NCI-H2081 treated with DMSO at 0.1 percent for 48 hours (cell line): ENCODE results near the gene PGGHG.
"Not testable (repeated sequence)": the region's sequence is repeated elsewhere in the genome, so short reads cannot be mapped to it uniquely, and the experiment has no call there.

Source experiments
- DNase-seq: peaks from one replicate; lab custom pipeline; 2025; lab: John Stamatoyannopoulos, UW

Gene PGGHG

GRCh38 chr11:288478-289397, at the start of gene PGGHG:
TSS of gene PGGHG (plus strand) at chr11:289126. CDS start at chr11:289817, 691 bp downstream.
- no peak for DNase-seq

- no peak for DNase-seq
These were observed 48.6 kb upstream of the PGGHG start for GRCh38 chr11:240315-240714.

- DNase-seq = no peak
These were observed 47.3 kb upstream of the PGGHG start for GRCh38 chr11:241634-242033.

GRCh38 chr11:244376-244775, 44.5 kb upstream of the PGGHG start:
- DNase-seq = no peak

- no peak for DNase-seq
These were observed 39.9 kb upstream of the PGGHG start for GRCh38 chr11:249062-249461.

- no peak for DNase-seq
These were observed 38.7 kb upstream of the PGGHG start for GRCh38 chr11:250274-250673.

GRCh38 chr11:250740-251299, 38.1 kb upstream of the PGGHG start:
- no peak for DNase-seq

- DNase-seq = no peak
These were observed 37.4 kb upstream of the PGGHG start for GRCh38 chr11:251550-251949.

GRCh38 chr11:252666-253065, 36.3 kb upstream of the PGGHG start:
- DNase-seq = no peak

GRCh38 chr11:253160-253885, 35.6 kb upstream of the PGGHG start:
- DNase-seq = no peak

- no peak for DNase-seq
These were observed 35.0 kb upstream of the PGGHG start for GRCh38 chr11:253886-254270.

- DNase-seq = no peak
These were observed 33.8 kb upstream of the PGGHG start for GRCh38 chr11:255176-255575.

GRCh38 chr11:255816-256215, 33.1 kb upstream of the PGGHG start:
- no peak for DNase-seq

GRCh38 chr11:256952-257737, 31.8 kb upstream of the PGGHG start:
- DNase-seq = no peak

GRCh38 chr11:257766-258493, 31.0 kb upstream of the PGGHG start:
- DNase-seq = no peak

GRCh38 chr11:259413-259812, 29.5 kb upstream of the PGGHG start:
- DNase-seq = no peak

GRCh38 chr11:261624-262023, 27.3 kb upstream of the PGGHG start:
- DNase-seq = no peak

- DNase-seq = no peak
These were observed 22.1 kb upstream of the PGGHG start for GRCh38 chr11:266676-267439.

- no peak for DNase-seq
These were observed 21.4 kb upstream of the PGGHG start for GRCh38 chr11:267491-267994.

GRCh38 chr11:268716-269145, 20.2 kb upstream of the PGGHG start:
- DNase-seq = not testable (repeated sequence)
